HCT116 (cell line): ENCODE data around the gene BRDT. TPM values are rescaled to one million over a fixed set of nuclear protein-coding genes. Genes with fewer than 3 reads are reported as not detected.

Source experiments
- ATAC-seq: fragments of 200-7000 bp; cut with Tn5 transposase; 2 replicates; pipeline ENCODE4 v1.9.1; 2020; ENCODE audit warnings: mild to moderate bottlenecking, moderate library complexity
- BruUV-seq: library from RNA; stranded (reverse); fragments of 400-500 nt; replicated peaks from 2 replicates; lab custom pipeline; 2021; lab: Mats Ljungman, UMichigan
- CTCF ChIA-PET: fragments of 300-600 bp; sonication (Branson Sonifier 250); formaldehyde crosslinking; loops from one replicate; lab custom pipeline; 2021; ENCODE audit warnings: antibody characterized with exemption; lab: Charles Lee
- POLR2A ChIA-PET: fragments of 300-600, 350-600 bp; sonication (Branson Sonifier 250); formaldehyde crosslinking; loops from one replicate; lab custom pipeline; 2021; ENCODE audit warnings: antibody characterized with exemption; lab: Charles Lee
- RAD21 ChIA-PET, 2 experiments: fragments of 300-600 bp; sonication (Branson Sonifier 250); formaldehyde crosslinking; loops; one replicate each; lab custom pipeline; 2023; ENCODE audit warnings: low total read pairs in 2 of 2; ENCODE audit not compliant: uncharacterized antibody in 2 of 2, unreplicated experiment in 2 of 2, low non-redundant PET in 1 of 2; lab: Charles Lee
- DNase-seq: peaks from one replicate; pipeline ENCODE4 v3.0.0-alpha.2; 2010; ENCODE audit warnings: low read depth, low spot score
- H2AFZ ChIP-seq: fragments of 200-600 bp; shearing (Covaris generic), sonication (generic); 2 replicates; pipeline ENCODE4 v1.6.1; 2017; ENCODE audit warnings: low read depth, mixed run types, mixed read lengths, antibody characterized with exemption, low read length; ENCODE audit not compliant: poor library complexity, severe bottlenecking
- H3K27ac ChIP-seq: 2 replicates; pipeline ENCODE4 v1.5.1; 2012; ENCODE audit warnings: low read depth, low read length
- H3K27me3 ChIP-seq: fragments of 200-600 bp; sonication (generic); 2 replicates; pipeline ENCODE4 v1.6.1; 2016; ENCODE audit warnings: mixed run types, low read length, mixed read lengths; ENCODE audit not compliant: insufficient read depth
- H3K36me3 ChIP-seq, 2 experiments: fragments of 200-500 bp in 1 of 2; fragments of 200-600 bp in 1 of 2; sonication (Bioruptor generic) in 1 of 2; sonication (generic) in 1 of 2; 2 replicates each; pipeline versions ENCODE4 v1.5.1 to v1.6.1; 2014 to 2016; ENCODE audit warnings: low read length in 2 of 2, inconsistent platforms in 1 of 2, mixed read lengths in 1 of 2, mixed run types in 1 of 2; ENCODE audit not compliant: insufficient read depth in 2 of 2, control insufficient read depth in 1 of 2
- H3K4me1 ChIP-seq, 2 experiments: fragments of 200-600 bp in 1 of 2; sonication (generic) in 1 of 2; 2 replicates each; pipeline versions ENCODE4 v1.5.1 to v1.6.1; 2012 to 2017; ENCODE audit warnings: low read length in 2 of 2, inconsistent platforms in 1 of 2, mild to moderate bottlenecking in 1 of 2, mixed read lengths in 1 of 2, mixed run types in 1 of 2, moderate library complexity in 1 of 2; ENCODE audit not compliant: insufficient read depth in 2 of 2, control insufficient read depth in 1 of 2
- H3K4me2 ChIP-seq: fragments of 200-600 bp; sonication (generic); 2 replicates; pipeline ENCODE4 v1.6.1; 2017; ENCODE audit warnings: mixed run types, low read length, mixed read lengths
- H3K4me3 ChIP-seq, 2 experiments: fragments of 200-600 bp in 1 of 2; sonication (generic) in 1 of 2; replicated peaks in 1 of 2; 2 replicates each; pipeline ENCODE4 v1.5.1; 2011 to 2016; ENCODE audit warnings: low read length in 2 of 2, control low read depth in 1 of 2, low read depth in 1 of 2, mild to moderate bottlenecking in 1 of 2, mixed read lengths in 1 of 2, mixed run types in 1 of 2
- H3K79me2 ChIP-seq: fragments of 200-600 bp; sonication (generic); 2 replicates; pipeline ENCODE4 v1.6.1; 2017; ENCODE audit warnings: mild to moderate bottlenecking, mixed run types, low read length, moderate library complexity, mixed read lengths; ENCODE audit not compliant: insufficient read depth
- H3K9ac ChIP-seq: fragments of 200-600 bp; sonication (generic); 2 replicates; pipeline ENCODE4 v1.6.1; 2016; ENCODE audit warnings: low read length, mixed read lengths
- H3K9me2 ChIP-seq: fragments of 200-600 bp; sonication (generic), shearing (Covaris generic); 2 replicates; pipeline ENCODE4 v1.6.1; 2017; ENCODE audit warnings: mixed run types, mild to moderate bottlenecking, moderate library complexity; ENCODE audit not compliant: insufficient read depth
- H3K9me3 ChIP-seq, 2 experiments: fragments of 200-500 bp in 1 of 2; fragments of 200-600 bp in 1 of 2; sonication (Bioruptor generic) in 1 of 2; sonication (generic) in 1 of 2; 2 replicates each; pipeline ENCODE4 v1.6.1; 2014 to 2017; ENCODE audit warnings: low read length in 2 of 2, mixed read lengths in 2 of 2, inconsistent platforms in 1 of 2, low read depth in 1 of 2, mild to moderate bottlenecking in 1 of 2, mixed run types in 1 of 2, moderate library complexity in 1 of 2; ENCODE audit not compliant: control insufficient read depth in 1 of 2, insufficient read depth in 1 of 2
- H4K20me1 ChIP-seq: fragments of 200-600 bp; sonication (generic), shearing (Covaris generic); 2 replicates; pipeline ENCODE4 v1.6.1; 2017; ENCODE audit warnings: mixed run types, mild to moderate bottlenecking, moderate library complexity; ENCODE audit not compliant: insufficient read depth
- ATF3 ChIP-seq: IDR thresholded peaks from 2 replicates; pipeline ENCODE4 v1.6.1; 2012
- CBX3 ChIP-seq: IDR thresholded peaks from 2 replicates; pipeline ENCODE4 v1.6.1; 2012; ENCODE audit warnings: low read depth
- CEBPB ChIP-seq: IDR thresholded peaks from 2 replicates; pipeline ENCODE4 v1.6.1; 2012; ENCODE audit warnings: low read depth
- EGR1 ChIP-seq: IDR thresholded peaks from 2 replicates; pipeline ENCODE4 v1.6.1; 2012; ENCODE audit warnings: low read depth
- EZH2 ChIP-seq: fragments of 200-600 bp; sonication (generic); IDR thresholded peaks from 2 replicates; pipeline ENCODE4 v1.6.1; 2017; ENCODE audit warnings: antibody characterized with exemption, mixed run types
- EZH2phosphoT487 ChIP-seq: fragments of 200-600 bp; IDR thresholded peaks from 2 replicates; pipeline ENCODE4 v1.6.1; 2018; ENCODE audit warnings: antibody characterized with exemption, borderline replicate concordance
- POLR2A ChIP-seq: IDR thresholded peaks from 2 replicates; pipeline ENCODE4 v1.7.0; 2011; ENCODE audit warnings: borderline replicate concordance; ENCODE audit not compliant: insufficient read depth, insufficient read length; ENCODE audit errors: extremely low read depth
- REST ChIP-seq: IDR thresholded peaks from 2 replicates; pipeline ENCODE4 v1.6.1; 2012; ENCODE audit warnings: low read depth
- TCF7L2 ChIP-seq: IDR thresholded peaks from 2 replicates; pipeline ENCODE4 v1.7.0; 2011; ENCODE audit warnings: borderline replicate concordance, inconsistent platforms; ENCODE audit not compliant: insufficient read depth, insufficient read length; ENCODE audit errors: extremely low read depth
- YY1 ChIP-seq: IDR thresholded peaks from 2 replicates; pipeline ENCODE4 v1.6.1; 2011; ENCODE audit warnings: low read length, low read depth, moderate library complexity, mild to moderate bottlenecking; ENCODE audit not compliant: insufficient replicate concordance; ENCODE audit errors: extremely low read depth
- ZFX ChIP-seq: fragments of 450-650 bp; IDR thresholded peaks from 2 replicates; pipeline ENCODE4 v1.6.1; 2017
- ZNF274 ChIP-seq: fragments of 200-500 bp; sonication (Bioruptor generic); IDR thresholded peaks from 2 replicates; pipeline ENCODE4 v1.6.1; 2014; ENCODE audit warnings: mild to moderate bottlenecking, low read depth, low read length, inconsistent platforms
- intact Hi-C: fragments of 100-400 bp; cut with micrococcal nuclease; formaldehyde crosslinking; loops from 2 replicates; pipeline ENCODE4 v1.10.0; 2022
- total RNA-seq: library from RNA; stranded (reverse); gene quantifications from one replicate; pipeline ENCODE4 v1.2.1, GENCODE V29; 2021; ENCODE audit not compliant: unreplicated experiment
- TF ChIP-seq, protein P1 (sequence below): IDR thresholded peaks from 2 replicates; pipeline ENCODE4 v1.6.1; 2011; ENCODE audit warnings: mild to moderate bottlenecking, low read length, moderate library complexity; ENCODE audit not compliant: insufficient replicate concordance; ENCODE audit errors: extremely low read depth

BRDT gene
- total RNA-seq, 1 experiment from 2014 or later: not detected

- no TSS peak for BruUV-seq
- ATAC-seq: no peak
These were observed 67.6 kb downstream of the BRDT start for GRCh38 chr1:92016720-92017316.

More at GRCh38 chr1:92016720-92017316, 67.6 kb downstream of the BRDT start:
- H3K9ac ChIP-seq: no peak overlapping the region
- no peaks in the 10 kb centered on the region for H3K9me2 ChIP-seq
- H3K4me1 ChIP-seq: no peaks in the 10 kb centered on the region
- H3K36me3 ChIP-seq: no peaks in the 10 kb centered on the region
- no peak overlapping the region for H3K4me2 ChIP-seq
- no peak overlapping the region for H3K4me3 ChIP-seq
- H3K79me2 ChIP-seq: no peaks in the 10 kb centered on the region
- H3K27me3 ChIP-seq: no peaks in the 10 kb centered on the region
- intact Hi-C loops: no loop called here
- ChIA-PET POLR2A (no interaction called here), CTCF (no interaction called here), RAD21 (no interaction called here)
- no peak for DNase-seq
- H4K20me1 ChIP-seq: no peaks in the 10 kb centered on the region
- no peak overlapping the region for H2AFZ ChIP-seq
- no peak overlapping the region for H3K27ac ChIP-seq
- no peaks in the 10 kb centered on the region for H3K9me3 ChIP-seq
- no peak for TF ChIP-seq REST
- TF ChIP-seq YY1: no peak
- TF ChIP-seq CEBPB: no peak
- no peak for TF ChIP-seq EGR1
- TF ChIP-seq ZFX: no peak
- TF ChIP-seq EZH2: no peak
- TF ChIP-seq, protein P1, sequence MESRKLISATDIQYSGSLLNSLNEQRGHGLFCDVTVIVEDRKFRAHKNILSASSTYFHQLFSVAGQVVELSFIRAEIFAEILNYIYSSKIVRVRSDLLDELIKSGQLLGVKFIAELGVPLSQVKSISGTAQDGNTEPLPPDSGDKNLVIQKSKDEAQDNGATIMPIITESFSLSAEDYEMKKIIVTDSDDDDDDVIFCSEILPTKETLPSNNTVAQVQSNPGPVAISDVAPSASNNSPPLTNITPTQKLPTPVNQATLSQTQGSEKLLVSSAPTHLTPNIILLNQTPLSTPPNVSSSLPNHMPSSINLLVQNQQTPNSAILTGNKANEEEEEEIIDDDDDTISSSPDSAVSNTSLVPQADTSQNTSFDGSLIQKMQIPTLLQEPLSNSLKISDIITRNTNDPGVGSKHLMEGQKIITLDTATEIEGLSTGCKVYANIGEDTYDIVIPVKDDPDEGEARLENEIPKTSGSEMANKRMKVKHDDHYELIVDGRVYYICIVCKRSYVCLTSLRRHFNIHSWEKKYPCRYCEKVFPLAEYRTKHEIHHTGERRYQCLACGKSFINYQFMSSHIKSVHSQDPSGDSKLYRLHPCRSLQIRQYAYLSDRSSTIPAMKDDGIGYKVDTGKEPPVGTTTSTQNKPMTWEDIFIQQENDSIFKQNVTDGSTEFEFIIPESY: no peak
- no peak for TF ChIP-seq EZH2phosphoT487
- TF ChIP-seq POLR2A: no peak
- no peak for TF ChIP-seq ZNF274
- no peak for TF ChIP-seq TCF7L2
- no peak for TF ChIP-seq ATF3
- no peak for TF ChIP-seq CBX3
- TF ChIP-seq, all 23 proteins: peak for 0
